Activated B cell treated with CpG ODN at 0.5 μM for 24 hours (primary cell): ENCODE measurements around the gene ALDH3B1. TPM values are rescaled to one million over a fixed set of nuclear protein-coding genes. Genes with fewer than 3 reads are reported as not detected.

Experiments used
- ATAC-seq: fragments of 200-7000 bp; cut with Tn5 transposase; one replicate; pipeline ENCODE4 v1.10.0; 2021; ENCODE audit warnings: low read depth, mild to moderate bottlenecking, moderate library complexity
- CTCF ChIA-PET: fragments of 350-600 bp; sonication (Branson Sonifier 250); formaldehyde crosslinking; loops from one replicate; lab custom pipeline; 2021; ENCODE audit warnings: antibody characterized with exemption; lab: Charles Lee
- POLR2A ChIA-PET: fragments of 350-600 bp; sonication (Branson Sonifier 250); formaldehyde crosslinking; loops from one replicate; lab custom pipeline; 2021; ENCODE audit warnings: antibody characterized with exemption; lab: Charles Lee
- DNase-seq: peaks from one replicate; pipeline ENCODE4 v3.0.0; 2022
- H3K27ac Mint-ChIP-seq: one replicate; pipeline ENCODE4 v1.8.0; 2020; ENCODE audit warnings: mixed read lengths
- H3K27me3 Mint-ChIP-seq: one replicate; pipeline ENCODE4 v1.8.0; 2021; ENCODE audit warnings: mixed read lengths
- H3K36me3 Mint-ChIP-seq: one replicate; pipeline ENCODE4 v1.8.0; 2021; ENCODE audit warnings: low read depth, mixed read lengths
- H3K4me1 Mint-ChIP-seq: one replicate; pipeline ENCODE4 v1.8.0; 2021; ENCODE audit warnings: mixed read lengths
- H3K4me3 Mint-ChIP-seq: one replicate; pipeline ENCODE4 v1.8.0; 2020; ENCODE audit warnings: mild to moderate bottlenecking, mixed read lengths
- H3K9me3 Mint-ChIP-seq: one replicate; pipeline ENCODE4 v1.8.0; 2020; ENCODE audit warnings: mixed read lengths
- CTCF ChIP-seq: fragments of 200-600 bp; IDR thresholded peaks from one replicate; pipeline ENCODE4 v1.8.0; 2022; ENCODE audit warnings: antibody characterized with exemption, mild to moderate bottlenecking
- intact Hi-C: fragments of 100-400 bp; cut with micrococcal nuclease; formaldehyde crosslinking; loops from one replicate; pipeline ENCODE4 v1.15.1; 2024
- total RNA-seq: library from RNA; stranded (reverse); gene quantifications from 2 replicates; pipeline ENCODE4 v1.2.3, GENCODE V29; 2022

ALDH3B1 gene
- total RNA-seq, 1 donor from 2014 or later, result 0.53 TPM

- intact Hi-C loops, result loop anchor here (1.0 to 2.0 kb wide), 3 partner anchors 10 to 81 kb away; partner anchors contain the start of genes CHKA and NDUFS8
- Mint-ChIP-seq H3K4me1 (peaks cover 38% of the 10 kb centered on the region), H3K4me3 (peak overlapping the region; percentile 88), H3K9me3 (no peaks in the 10 kb centered on the region), H3K27me3 (no peaks in the 10 kb centered on the region), H3K36me3 (peaks cover 23% of the 10 kb centered on the region), H3K27ac (peak overlapping the region; percentile 92)
- peak; percentile 71 for DNase-seq
- CTCF ChIA-PET, result no interaction called here
- POLR2A ChIA-PET, result interaction anchor here (0.6 to 3.5 kb wide), 8 partner anchors 10 to 1728 kb away, joined by 3 to 12 read pairs (median 3); partner anchors contain the start of genes ALDH3B1 and NDUFS8
- no peak for TF ChIP-seq CTCF
- ATAC-seq, result peak; percentile 75
These were observed 30.2 kb downstream of the ALDH3B1 start for GRCh38 chr11:68040101-68040956.

- intact Hi-C loops, result loop anchor here (1.0 to 2.0 kb wide), 3 partner anchors 11 to 80 kb away; partner anchors contain the start of genes CHKA and NDUFS8
- H3K4me3 Mint-ChIP-seq, result peak overlapping the region; percentile 88
- H3K9me3 Mint-ChIP-seq, result no peaks in the 10 kb centered on the region
- TF ChIP-seq CTCF, result no peak
- DNase-seq (peak; percentile 11), ATAC-seq (no peak)
- H3K27me3 Mint-ChIP-seq, result no peaks in the 10 kb centered on the region
- CTCF ChIA-PET, result no interaction called here
- H3K4me1 Mint-ChIP-seq, result peaks cover 38% of the 10 kb centered on the region
- H3K27ac Mint-ChIP-seq, result peak overlapping the region; percentile 92
- POLR2A ChIA-PET, result interaction anchor here (0.6 to 3.5 kb wide), 6 partner anchors 10 to 1728 kb away, joined by 3 to 12 read pairs (median 4); partner anchors contain the start of gene NDUFS8
- peaks cover 26% of the 10 kb centered on the region for H3K36me3 Mint-ChIP-seq
These were observed 30.9 kb downstream of the ALDH3B1 start for GRCh38 chr11:68040957-68041591.

- no peaks in the 10 kb centered on the region for H3K27me3 Mint-ChIP-seq
- CTCF ChIA-PET, result no interaction called here
- peaks cover 31% of the 10 kb centered on the region for H3K36me3 Mint-ChIP-seq
- peaks cover 36% of the 10 kb centered on the region for H3K4me1 Mint-ChIP-seq
- ATAC-seq (no peak), DNase-seq (peak; percentile 13)
- TF ChIP-seq CTCF, result no peak
- POLR2A ChIA-PET, result interaction anchor here (0.6 to 3.5 kb wide), 4 partner anchors 11 to 1729 kb away, joined by 3 to 12 read pairs (median 8); partner anchors contain the start of gene NDUFS8
- H3K4me3 Mint-ChIP-seq, result no peak overlapping the region
- intact Hi-C loops, result loop anchor here (2.0 kb wide), 1 partner anchor 39 kb away; no protein-coding TSS in a partner anchor
- no peaks in the 10 kb centered on the region for H3K9me3 Mint-ChIP-seq
- no peak overlapping the region for H3K27ac Mint-ChIP-seq
These were observed 31.6 kb downstream of the ALDH3B1 start for GRCh38 chr11:68041617-68042218.

- no peak overlapping the region for H3K4me3 Mint-ChIP-seq
- ATAC-seq (no peak), DNase-seq (peak; percentile 12)
- CTCF ChIA-PET, result interaction anchor here (1.5 kb wide), 1 partner anchor 167 kb away, joined by 4 read pairs; no protein-coding TSS in a partner anchor
- H3K9me3 Mint-ChIP-seq, result no peaks in the 10 kb centered on the region
- H3K27me3 Mint-ChIP-seq, result no peaks in the 10 kb centered on the region
- H3K4me1 Mint-ChIP-seq, result peaks cover 29% of the 10 kb centered on the region
- H3K36me3 Mint-ChIP-seq, result peaks cover 37% of the 10 kb centered on the region
- H3K27ac Mint-ChIP-seq, result no peak overlapping the region
- no peak for TF ChIP-seq CTCF
- intact Hi-C loops, result no loop called here
- POLR2A ChIA-PET, result interaction anchor here (3.5 kb wide), 1 partner anchor 12 kb away, joined by 12 read pairs; the partner anchor contains the start of gene NDUFS8
These were observed 32.3 kb downstream of the ALDH3B1 start for GRCh38 chr11:68042219-68043028.
